Raji (cell line): ENCODE measurements around the gene CDCA5.

Source experiments
- POLR2A ChIP-seq: IDR thresholded peaks from 2 replicates; pipeline ENCODE4 v1.6.1; 2011; ENCODE audit warnings: low read depth, low read length, control low read depth; ENCODE audit not compliant: insufficient read depth

CDCA5 gene

GRCh38 chr11:65095974-65096806, 12.3 kb upstream of the CDCA5 start, which contains the start of gene VPS51:
VPS51 (plus strand) TSS chr11:65096214; CDS start chr11:65096251, 37 bp downstream.
- TF ChIP-seq POLR2A = peak; percentile 88

GRCh38 chr11:65095427-65095826, 11.6 kb upstream of the CDCA5 start:
- no peak for TF ChIP-seq POLR2A

- no peak for TF ChIP-seq POLR2A
These were observed 6.8 kb upstream of the CDCA5 start for GRCh38 chr11:65090628-65091027.

- no peak for TF ChIP-seq POLR2A
These were observed 5.8 kb upstream of the CDCA5 start for GRCh38 chr11:65089621-65090020.

GRCh38 chr11:65087827-65088226, 4.0 kb upstream of the CDCA5 start:
- no peak for TF ChIP-seq POLR2A

- TF ChIP-seq POLR2A = no peak
These were observed 3.4 kb upstream of the CDCA5 start for GRCh38 chr11:65087216-65087615.

- no peak for TF ChIP-seq POLR2A
These were observed 3.0 kb upstream of the CDCA5 start for GRCh38 chr11:65086809-65087208.

- TF ChIP-seq POLR2A = no peak
These were observed 1.6 kb upstream of the CDCA5 start for GRCh38 chr11:65085446-65085845.

GRCh38 chr11:65084598-65085375, 947 bp upstream of the CDCA5 start:
- TF ChIP-seq POLR2A = no peak

GRCh38 chr11:65083134-65083833, 556 bp downstream of the CDCA5 start:
- no peak for TF ChIP-seq POLR2A

- TF ChIP-seq POLR2A = no peak
These were observed 5.0 kb downstream of the CDCA5 start for GRCh38 chr11:65078786-65079342.

GRCh38 chr11:65078151-65078550, 5.7 kb downstream of the CDCA5 start:
- 0 out of 2 replicates have a peak, but pooled peaks have one; percentile 15 for TF ChIP-seq POLR2A

GRCh38 chr11:65077451-65077850, 6.4 kb downstream of the CDCA5 start:
- TF ChIP-seq POLR2A = no peak

GRCh38 chr11:65072631-65072966, 11.2 kb downstream of the CDCA5 start:
- TF ChIP-seq POLR2A = no peak
